HepG2 (cell line): Measurements from ENCODE around the gene PPARA. TPM values are rescaled to one million over a fixed set of nuclear protein-coding genes. Genes with fewer than 3 reads are reported as not detected.
"Not testable (repeated sequence)": the region's sequence is repeated elsewhere in the genome, so short reads cannot be mapped to it uniquely, and the experiment has no call there.

ENCODE experiments used
- ATAC-seq: fragments of 200-7000 bp; cut with Tn5 transposase; 3 replicates; pipeline ENCODE4 v1.9.1; 2020; ENCODE audit warnings: mild to moderate bottlenecking, moderate library complexity
- BruUV-seq: library from RNA; stranded (reverse); fragments of 400-500 nt; replicated peaks from 2 replicates; lab custom pipeline; 2021; lab: Mats Ljungman, UMichigan
- CTCF ChIA-PET: fragments of 300-600 bp; formaldehyde crosslinking; extraction: SDS; loops from one replicate; lab custom pipeline; 2021; ENCODE audit warnings: low total read pairs, inconsistent platforms, low intra/inter-chr PET ratio; lab: Yijun Ruan, JAX
- POLR2A ChIA-PET: fragments of 350-600 bp; sonication (Branson Sonifier 250); formaldehyde crosslinking; loops from one replicate; lab custom pipeline; 2020; ENCODE audit warnings: antibody characterized with exemption, inconsistent platforms; lab: Yijun Ruan, JAX
- DNase-seq: peaks from one replicate; pipeline ENCODE4 v3.0.0-alpha.2; 2015; ENCODE audit warnings: low spot score
- FAIRE-seq: peaks from 3 replicates; lab custom pipeline; 2011; peaks lifted over from hg19 to GRCh38; lab: Jason Lieb, UNC
- H2AFZ ChIP-seq: one replicate; pipeline ENCODE4 v1.6.1; 2011; ENCODE audit warnings: low read length, inconsistent platforms
- H3K27ac ChIP-seq: fragments of 300-600 bp; 3 replicates; pipeline ENCODE4 v1.8.0; 2011; ENCODE audit warnings: mixed run types, mild to moderate bottlenecking, mixed read lengths, low read length, inconsistent platforms; ENCODE audit not compliant: insufficient read depth; ENCODE audit errors: extremely low read length
- H3K27me3 ChIP-seq, 2 experiments: fragments of 200-600 bp in 1 of 2; 2 replicates in 1 of 2; 3 replicates in 1 of 2; pipeline versions ENCODE4 v1.6.0 to v1.8.0; 2011; ENCODE audit warnings: low read length in 2 of 2, mild to moderate bottlenecking in 2 of 2, moderate library complexity in 2 of 2, inconsistent platforms in 1 of 2; ENCODE audit not compliant: insufficient read depth in 2 of 2, control insufficient read depth in 1 of 2
- H3K36me3 ChIP-seq, 2 experiments: fragments of 200-600 bp in 1 of 2; replicated peaks in 1 of 2; 2 replicates in 1 of 2; 3 replicates in 1 of 2; pipeline versions ENCODE4 v1.5.1 to v1.8.0; 2011; ENCODE audit warnings: low read length in 2 of 2, inconsistent platforms in 1 of 2; ENCODE audit not compliant: insufficient read depth in 2 of 2, control insufficient read depth in 1 of 2
- H3K4me1 ChIP-seq: 2 replicates; pipeline ENCODE4 v1.5.1; 2012; ENCODE audit warnings: low read length, inconsistent platforms; ENCODE audit not compliant: insufficient read depth
- H3K4me2 ChIP-seq: 2 replicates; pipeline ENCODE4 v1.6.0; 2011; ENCODE audit warnings: low read depth, low read length, inconsistent platforms
- H3K4me3 ChIP-seq, 3 experiments: fragments of 200-600 bp in 1 of 3; sonication (generic), shearing (Covaris generic) in 1 of 3; replicated peaks in 1 of 3; 2 replicates each; pipeline ENCODE4 v1.5.1; 2011 to 2016; ENCODE audit warnings: low read length in 3 of 3, inconsistent platforms in 2 of 3, low read depth in 2 of 3, mild to moderate bottlenecking in 2 of 3, control low read depth in 1 of 3, mixed read lengths in 1 of 3; ENCODE audit not compliant: insufficient read depth in 1 of 3
- H3K79me2 ChIP-seq: one replicate; pipeline ENCODE4 v1.6.1; 2011; ENCODE audit warnings: low read length, inconsistent platforms; ENCODE audit not compliant: insufficient read depth
- H3K9ac ChIP-seq: 2 replicates; pipeline ENCODE4 v1.6.0; 2011; ENCODE audit warnings: mild to moderate bottlenecking, low read depth, low read length, inconsistent platforms; ENCODE audit not compliant: insufficient read depth
- H3K9me3 ChIP-seq: 2 replicates; pipeline ENCODE4 v1.5.1; 2012; ENCODE audit warnings: mild to moderate bottlenecking, low read length
- H4K20me1 ChIP-seq: 2 replicates; pipeline ENCODE4 v1.6.0; 2011; ENCODE audit warnings: inconsistent platforms, mild to moderate bottlenecking, low read length, moderate library complexity; ENCODE audit not compliant: insufficient read depth
- ARID5B ChIP-seq: IDR thresholded peaks from 2 replicates; pipeline ENCODE4 v1.4.0; 2020; ENCODE audit warnings: mild to moderate bottlenecking, missing genetic modification reagents
- HNF4A ChIP-seq: sonication (generic); formaldehyde crosslinking; IDR thresholded peaks from 2 replicates; pipeline ENCODE4 v1.4.0; 2020; ENCODE audit warnings: missing genetic modification reagents
- SAP130 ChIP-seq: IDR thresholded peaks from 2 replicates; pipeline ENCODE4 v1.6.1; 2016; ENCODE audit warnings: low read depth
- SOX5 ChIP-seq: IDR thresholded peaks from 2 replicates; pipeline ENCODE4 v1.6.1; 2016; ENCODE audit warnings: borderline replicate concordance
- ZBTB33 ChIP-seq: sonication (generic); formaldehyde crosslinking; IDR thresholded peaks from 2 replicates; pipeline ENCODE4 v1.4.0; 2020; ENCODE audit warnings: missing genetic modification reagents
- ZMYM4 ChIP-seq: sonication (generic); formaldehyde crosslinking; IDR thresholded peaks from 2 replicates; pipeline ENCODE4 v1.8.1; 2023; ENCODE audit warnings: mild to moderate bottlenecking, missing genetic modification reagents
- WGBS: methylation state at CpG from one replicate; pipeline ENCODE4 v1.1.6; 2017; ENCODE audit warnings: low lambda C conversion rate; 5-methylcytosine and 5-hydroxymethylcytosine counted together
- in situ Hi-C: cut with HindIII; loops from 2 replicates; pipeline ENCODE4 v1.10.0; 2017; ENCODE audit warnings: low pct_unique_long_range_greater_than_20kb; ENCODE audit not compliant: extremely low pct_ligation_motif_present
- intact Hi-C: fragments of 100-400 bp; cut with micrococcal nuclease; formaldehyde crosslinking; loops from one replicate; pipeline ENCODE4 v1.10.0; 2022; ENCODE audit not compliant: unreplicated experiment
- polyA plus RNA-seq, 8 experiments: library from polyadenylated mRNA; depleted of rRNA in 3 of 8; stranded (reverse) in 7 of 8; unstranded in 1 of 8; fragments of >200 nt; fragmentation: Illumina TruSeq in 4 of 8; extraction: Trizol in 4 of 8; gene quantifications; 2 replicates each; pipeline versions ENCODE4 v1.2.1 to v1.2.3, GENCODE V29; 2011 to 2016; ENCODE audit warnings: low read depth in 4 of 8, missing spikeins in 1 of 8, mixed read lengths in 1 of 8; ENCODE audit not compliant: insufficient read depth in 1 of 8
- total RNA-seq, 5 experiments: library from RNA; depleted of rRNA; stranded (reverse); fragments of >200 nt; fragmentation: Illumina TruSeq; extraction: Trizol; gene quantifications; 2 replicates each; pipeline ENCODE4 v1.2.3, GENCODE V29; 2016; ENCODE audit warnings: low read depth in 1 of 5

The PPARA gene
- total and polyA plus RNA-seq, 2 of the 13 experiments (the other 11 are each of a cell fraction or from before 2014, with no cell fraction given), result 18.2 to 24.7 TPM

GRCh38 chr22:46264520-46264919, 114.2 kb downstream of the PPARA start:
- H3K9ac ChIP-seq, intact Hi-C loops, BruUV-seq, H3K9me3 ChIP-seq, H3K27ac ChIP-seq, H3K27me3 ChIP-seq, H4K20me1 ChIP-seq, H3K36me3 ChIP-seq, FAIRE-seq, in situ Hi-C loops, H2AFZ ChIP-seq, H3K4me3 ChIP-seq, CTCF ChIA-PET, ATAC-seq: not testable (repeated sequence)
- POLR2A ChIA-PET, result interaction anchor here (0.9 kb wide), 1 partner anchor 14 kb away, joined by 3 read pairs; no protein-coding TSS in a partner anchor
- Histone ChIP-seq H3K4me1 (peaks cover 32% of the 10 kb centered on the region), H3K79me2 (peaks cover 14% of the 10 kb centered on the region), H3K4me2 (peak overlapping the region; percentile 7; the same call in 1 of the 2 replicates)
- WGBS, result 65% methylated on average over 6 of the region's 6 CpGs
- peak; percentile 62 for DNase-seq
- TF ChIP-seq SOX5 (CRISPR knock-in tag) (peak; percentile 30; the same call in 1 of the 2 replicates), ZBTB33 (peak; percentile 24; the same call in 1 of the 2 replicates), ZMYM4 (peak; percentile 27; the same call in 1 of the 2 replicates), SAP130 (peak; percentile 11; the same call in 1 of the 2 replicates), ARID5B (CRISPR knock-in tag) (0 out of 2 replicates have a peak, but pooled peaks have one; percentile 17), HNF4A (CRISPR knock-in tag) (peak; percentile 73)

- CTCF ChIA-PET, H3K27me3 ChIP-seq, H3K9ac ChIP-seq, H3K4me3 ChIP-seq, DNase-seq, BruUV-seq, in situ Hi-C loops, H3K27ac ChIP-seq, ATAC-seq, H3K4me2 ChIP-seq, H3K9me3 ChIP-seq, H2AFZ ChIP-seq, FAIRE-seq: not testable (repeated sequence)
- 67% methylated on average over 4 of the region's 4 CpGs for WGBS
- intact Hi-C loops, result loop anchor here (2.0 kb wide), 1 partner anchor 15 kb away; the partner anchor contains the start of gene CDPF1
- Histone ChIP-seq H3K36me3 (peaks cover 2 to 13% of the 10 kb centered on the region in 2 experiments; a peak in 1 of 5 replicates), H3K4me1 (peaks cover 43% of the 10 kb centered on the region), H3K79me2 (peaks cover 22% of the 10 kb centered on the region), H4K20me1 (peaks cover 11% of the 10 kb centered on the region)
- POLR2A ChIA-PET, result interaction anchor here (0.9 kb wide), 1 partner anchor 15 kb away, joined by 3 read pairs; no protein-coding TSS in a partner anchor
These were observed 115.3 kb downstream of the PPARA start for GRCh38 chr22:46265627-46266026.
